H9 (cell line): Measurements from ENCODE around the gene IL10RA. TPM values are rescaled to one million over a fixed set of nuclear protein-coding genes. Genes with fewer than 3 reads are reported as not detected.

ENCODE experiments used
- DNase-seq: peaks from one replicate; pipeline ENCODE4 v3.0.0-alpha.2; 2017
- H2AFZ ChIP-seq: one replicate; pipeline ENCODE4 v1.6.1; 2013; ENCODE audit warnings: mild to moderate bottlenecking, low read length, control low read depth, moderate library complexity
- H2AK5ac ChIP-seq: 2 replicates; pipeline ENCODE4 v1.6.1; 2013; ENCODE audit warnings: low read length, control low read depth, mixed read lengths; ENCODE audit not compliant: insufficient read length
- H2BK120ac ChIP-seq: one replicate; pipeline ENCODE4 v1.6.1; 2013; ENCODE audit warnings: low read depth, mild to moderate bottlenecking, low read length, control low read depth, inconsistent platforms; ENCODE audit not compliant: poor library complexity, severe bottlenecking
- H2BK12ac ChIP-seq: 2 replicates; pipeline ENCODE4 v1.6.1; 2013; ENCODE audit warnings: low read length, control low read depth, mixed read lengths, low read depth; ENCODE audit not compliant: insufficient read length
- H2BK15ac ChIP-seq: 2 replicates; pipeline ENCODE4 v1.6.1; 2013; ENCODE audit warnings: low read depth, low read length, control low read depth
- H2BK20ac ChIP-seq: one replicate; pipeline ENCODE4 v1.6.1; 2013; ENCODE audit warnings: low read depth, mild to moderate bottlenecking, low read length, control low read depth, inconsistent platforms; ENCODE audit not compliant: poor library complexity, severe bottlenecking
- H2BK5ac ChIP-seq: 2 replicates; pipeline ENCODE4 v1.6.1; 2013; ENCODE audit warnings: low read length, control low read depth, mixed read lengths; ENCODE audit not compliant: insufficient read length
- H3K14ac ChIP-seq: 2 replicates; pipeline ENCODE4 v1.6.1; 2013; ENCODE audit warnings: low read length, control low read depth; ENCODE audit not compliant: insufficient read depth
- H3K18ac ChIP-seq: 2 replicates; pipeline ENCODE4 v1.6.1; 2013; ENCODE audit warnings: low read depth, mild to moderate bottlenecking, mixed read lengths, low read length, control low read depth; ENCODE audit not compliant: insufficient read length
- H3K23ac ChIP-seq: 2 replicates; pipeline ENCODE4 v1.6.1; 2013; ENCODE audit warnings: low read length, control low read depth, mixed read lengths, low read depth; ENCODE audit not compliant: insufficient read length
- H3K23me2 ChIP-seq: 2 replicates; pipeline ENCODE4 v1.6.1; 2013; ENCODE audit warnings: low read depth, mild to moderate bottlenecking, mixed read lengths, low read length, control low read depth; ENCODE audit not compliant: insufficient read length, poor library complexity, severe bottlenecking
- H3K27ac ChIP-seq: 2 replicates; pipeline ENCODE4 v1.5.1; 2013; ENCODE audit warnings: low read length, control low read depth, mixed read lengths, low read depth; ENCODE audit not compliant: insufficient read length
- H3K27me3 ChIP-seq: 2 replicates; pipeline ENCODE4 v1.6.1; 2013; ENCODE audit warnings: low read length, control low read depth, inconsistent platforms; ENCODE audit not compliant: insufficient read depth
- H3K4ac ChIP-seq: 2 replicates; pipeline ENCODE4 v1.6.1; 2013; ENCODE audit warnings: low read depth, mild to moderate bottlenecking, control low read depth, inconsistent platforms, low read length, moderate library complexity
- H3K4me1 ChIP-seq: 2 replicates; pipeline ENCODE4 v1.6.1; 2013; ENCODE audit warnings: low read length, control low read depth, inconsistent platforms; ENCODE audit not compliant: insufficient read depth
- H3K4me2 ChIP-seq: 2 replicates; pipeline ENCODE4 v1.6.1; 2013; ENCODE audit warnings: low read length, control low read depth, mixed read lengths; ENCODE audit not compliant: insufficient read length, insufficient read depth
- H3K56ac ChIP-seq: 2 replicates; pipeline ENCODE4 v1.6.1; 2013; ENCODE audit warnings: low read depth, mild to moderate bottlenecking, mixed read lengths, low read length, control low read depth; ENCODE audit not compliant: insufficient read length
- H3K79me1 ChIP-seq: 2 replicates; pipeline ENCODE4 v1.6.1; 2013; ENCODE audit warnings: low read depth, mild to moderate bottlenecking, moderate library complexity, low read length, control low read depth, inconsistent platforms; ENCODE audit not compliant: insufficient read depth, poor library complexity, severe bottlenecking
- H3K79me2 ChIP-seq: 2 replicates; pipeline ENCODE4 v1.6.1; 2013; ENCODE audit warnings: low read length, control low read depth, inconsistent platforms; ENCODE audit not compliant: insufficient read depth
- H3K9ac ChIP-seq: 2 replicates; pipeline ENCODE4 v1.6.1; 2013; ENCODE audit warnings: low read length, control low read depth, mixed read lengths; ENCODE audit not compliant: insufficient read length; ENCODE audit errors: extremely low read depth
- H3K9me3 ChIP-seq: one replicate; pipeline ENCODE4 v1.6.1; 2013; ENCODE audit warnings: low read depth, low read length, inconsistent platforms; ENCODE audit not compliant: control insufficient read depth
- H3T11ph ChIP-seq: one replicate; pipeline ENCODE4 v1.6.1; 2013; ENCODE audit warnings: mild to moderate bottlenecking, low read length, control low read depth, inconsistent platforms
- H4K20me1 ChIP-seq: one replicate; pipeline ENCODE4 v1.6.1; 2013; ENCODE audit not compliant: control insufficient read depth, insufficient read length, insufficient read depth
- H4K5ac ChIP-seq: 2 replicates; pipeline ENCODE4 v1.6.1; 2013; ENCODE audit warnings: low read depth, mild to moderate bottlenecking, mixed read lengths, low read length, control low read depth; ENCODE audit not compliant: insufficient read length
- H4K8ac ChIP-seq: replicated peaks from 2 replicates; pipeline ENCODE4 v1.6.1; 2013; ENCODE audit warnings: low read length, control low read depth, mixed read lengths, low read depth; ENCODE audit not compliant: insufficient read length
- H4K91ac ChIP-seq: 2 replicates; pipeline ENCODE4 v1.6.1; 2013; ENCODE audit warnings: low read depth, mild to moderate bottlenecking, moderate library complexity, mixed read lengths, low read length, control low read depth; ENCODE audit not compliant: insufficient read length
- H3K27ac Mint-ChIP-seq, 3 experiments: 2 replicates in 2 of 3; 3 replicates in 1 of 3; pipeline ENCODE4 v1.8.0; 2020 to 2021; ENCODE audit warnings: mixed read lengths in 3 of 3, mild to moderate bottlenecking in 1 of 3, moderate library complexity in 1 of 3
- H3K27me3 Mint-ChIP-seq: 2 replicates; pipeline ENCODE4 v1.8.0; 2021; ENCODE audit warnings: low read depth, mild to moderate bottlenecking, moderate library complexity, mixed read lengths
- H3K36me3 Mint-ChIP-seq, 3 experiments: 2 replicates in 2 of 3; 3 replicates in 1 of 3; pipeline ENCODE4 v1.8.0; 2020 to 2021; ENCODE audit warnings: low read depth in 3 of 3, mixed read lengths in 3 of 3; ENCODE audit not compliant: insufficient read depth in 1 of 3
- H3K4me1 Mint-ChIP-seq, 2 experiments: 2 replicates each; pipeline ENCODE4 v1.8.0; 2020; ENCODE audit warnings: mixed read lengths in 2 of 2
- H3K4me3 Mint-ChIP-seq, 2 experiments: 2 replicates in 1 of 2; 3 replicates in 1 of 2; pipeline ENCODE4 v1.8.0; 2020 to 2021; ENCODE audit warnings: mild to moderate bottlenecking in 2 of 2, mixed read lengths in 2 of 2, moderate library complexity in 1 of 2
- H3K9me3 Mint-ChIP-seq, 2 experiments: 2 replicates in 1 of 2; 3 replicates in 1 of 2; pipeline ENCODE4 v1.8.0; 2020; ENCODE audit warnings: mild to moderate bottlenecking in 2 of 2, mixed read lengths in 2 of 2, moderate library complexity in 1 of 2
- CTCF ChIP-seq: fragments of 200-600 bp; sonication (generic); conservative IDR thresholded peaks from 3 replicates; pipeline ENCODE4 v1.8.0; 2021; ENCODE audit warnings: antibody characterized with exemption, mild to moderate bottlenecking
- WGBS: extraction: QIAGEN DNeasy Blood & Tissue Kit; methylation state at CpG from one replicate; pipeline ENCODE4 v1.1.7; 2013; ENCODE audit warnings: missing lambda C conversion rate, low lambda C conversion rate, mixed read lengths; ENCODE audit not compliant: insufficient read length; ENCODE audit errors: extremely low coverage; 5-methylcytosine and 5-hydroxymethylcytosine counted together
- total RNA-seq: library from RNA; stranded (reverse); gene quantifications from 2 replicates; pipeline ENCODE4 v1.2.1, GENCODE V29; 2021

The IL10RA gene
- total RNA-seq, 1 experiment from 2014 or later, result not detected

GRCh38 chr11:118008271-118008911, 22.2 kb downstream of the IL10RA start:
- H2BK20ac ChIP-seq, result no peak overlapping the region
- Mint-ChIP-seq H3K4me3 (no peak overlapping the region), H3K4me1 (no peaks in the 10 kb centered on the region), H3K27ac (no peak overlapping the region), H3K9me3 (no peaks in the 10 kb centered on the region), H3K27me3 (peaks cover 18% of the 10 kb centered on the region), H3K36me3 (no peaks in the 10 kb centered on the region)
- peaks cover 2% of the 10 kb centered on the region; the same call in 1 of the 2 replicates for H3K27me3 ChIP-seq
- no peaks in the 10 kb centered on the region for H4K20me1 ChIP-seq
- H3K14ac ChIP-seq, result no peak overlapping the region
- H4K91ac ChIP-seq, result no peak overlapping the region
- no peak overlapping the region for H3K4ac ChIP-seq
- H3K27ac ChIP-seq, result no peak overlapping the region
- no peak overlapping the region for H2AK5ac ChIP-seq
- no peak overlapping the region for H2AFZ ChIP-seq
- no peak overlapping the region for H3K9ac ChIP-seq
- no peak overlapping the region for H4K5ac ChIP-seq
- TF ChIP-seq CTCF, result no peak
- no peaks in the 10 kb centered on the region for H3K79me2 ChIP-seq
- no peak overlapping the region for H3K56ac ChIP-seq
- no peak overlapping the region for H3K4me2 ChIP-seq
- WGBS, result no CpG with 5 or more reads among the region's 4 CpGs
- no peak overlapping the region for H3T11ph ChIP-seq
- no peak overlapping the region for H2BK120ac ChIP-seq
- H2BK5ac ChIP-seq, result no peak overlapping the region
- H2BK12ac ChIP-seq, result no peak overlapping the region
- no peaks in the 10 kb centered on the region for H3K4me1 ChIP-seq
- no peaks in the 10 kb centered on the region for H3K9me3 ChIP-seq
- no peaks in the 10 kb centered on the region for H3K23me2 ChIP-seq
- DNase-seq, result no peak
- no peak overlapping the region for H3K23ac ChIP-seq
- no peak overlapping the region for H4K8ac ChIP-seq
- H3K18ac ChIP-seq, result no peak overlapping the region
- H2BK15ac ChIP-seq, result no peak overlapping the region
- no peaks in the 10 kb centered on the region for H3K79me1 ChIP-seq
